ENCODE results near the gene KCTD15. TPM values are rescaled to one million over a fixed set of nuclear protein-coding genes. Genes with fewer than 3 reads are reported as not detected.

KCTD15 gene
- total RNA-seq (2021) (8.9 and 9.9 TPM in 2 replicates), Bru-seq, nascent RNA (percentile 42 among the genes with signal in this experiment), BruChase-seq, experiment 1, labeled RNA remaining after a 2-hour chase (percentile 52 among the genes with signal in this experiment), BruChase-seq, experiment 2, labeled RNA remaining after a 6-hour chase (percentile 54 among the genes with signal in this experiment)
- long read RNA-seq, partial matches to known transcripts = 4 of 11 reads
- long read RNA-seq, other reads (novel, unspliced or antisense) = 5 of 11 reads

- Histone ChIP-seq H3K9me3 (ENCODE audit: low read depth, low read length, poor library complexity, severe bottlenecking) (no peaks in the 10 kb centered on the region), H3K4me3 (ENCODE audit: low read depth, low read length, poor library complexity, severe bottlenecking) (peak within 1 kb of the TSS; percentile 71), H3K4me1 (ENCODE audit: insufficient read depth, low read length, poor library complexity, severe bottlenecking) (peaks cover 9% of the 10 kb centered on the region), H3K27me3 (replicated peaks; ENCODE audit: insufficient read depth, low read depth, low read length, poor library complexity) (peaks cover 28% of the 10 kb centered on the region), H3K36me3 (ENCODE audit: insufficient read depth, low read length, poor library complexity, severe bottlenecking) (no peaks in the 10 kb centered on the region), H3K27ac (ENCODE audit: low read depth, low read length, poor library complexity, severe bottlenecking) (peak within 1 kb of the TSS; percentile 84)
- DNase-seq (ENCODE audit: low spot score) = peak; percentile 61
- CTCF ChIA-PET = interaction anchor here (0.6 to 1.5 kb wide), 2 partner anchors 251 to 300 kb away, joined by 4 to 11 read pairs; no protein-coding TSS in a partner anchor
- no peak for TF ChIP-seq EZH2 (IDR thresholded peaks at IDR 0.05; ENCODE audit: borderline replicate concordance, low read depth, low read length, poor library complexity, severe bottlenecking)
- intact Hi-C loops (cut with micrococcal nuclease; ENCODE audit: unreplicated experiment) = no loop called here
- no TSS peak for BruUV-seq (replicated peaks)
- POLR2A ChIA-PET (ENCODE audit: low non-redundant PET) = interaction anchor here (0.6 to 0.7 kb wide), 2 partner anchors 109 to 412 kb away, joined by 4 to 14 read pairs; no protein-coding TSS in a partner anchor
Measured at GRCh38 chr19:33796164-33796875, at the start of gene KCTD15. KCTD15 (plus strand) TSS chr19:33796870; CDS start chr19:33800455, 3,585 bp downstream.

DNA sequence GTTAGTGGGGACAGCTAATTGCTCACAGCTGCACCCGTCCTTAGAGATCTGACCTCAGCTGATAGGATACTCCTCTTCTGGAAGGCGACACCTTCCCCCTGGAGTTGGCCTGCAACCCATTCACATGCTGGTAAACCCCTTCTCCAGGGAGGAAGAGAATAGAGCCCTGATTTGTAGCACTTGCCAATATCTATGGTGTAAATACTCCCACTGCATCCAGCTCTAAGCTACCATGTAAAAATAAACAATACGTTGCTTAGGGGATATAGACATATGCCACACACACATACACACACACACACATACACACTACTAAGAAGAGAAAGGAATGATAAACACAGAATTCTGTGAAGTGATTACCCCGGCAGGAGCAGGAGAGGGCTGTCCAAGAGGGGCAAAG, 49.4 kb upstream of the KCTD15 start:
- no peak overlapping the region for H3K4me3 ChIP-seq (ENCODE audit: low read depth, low read length, poor library complexity, severe bottlenecking)
- peaks cover 10% of the 10 kb centered on the region for H3K4me1 ChIP-seq (ENCODE audit: insufficient read depth, low read length, poor library complexity, severe bottlenecking)
- no peak for TF ChIP-seq EZH2 (IDR thresholded peaks at IDR 0.05; ENCODE audit: borderline replicate concordance, low read depth, low read length, poor library complexity, severe bottlenecking)
- TF ChIP-seq, protein P1, sequence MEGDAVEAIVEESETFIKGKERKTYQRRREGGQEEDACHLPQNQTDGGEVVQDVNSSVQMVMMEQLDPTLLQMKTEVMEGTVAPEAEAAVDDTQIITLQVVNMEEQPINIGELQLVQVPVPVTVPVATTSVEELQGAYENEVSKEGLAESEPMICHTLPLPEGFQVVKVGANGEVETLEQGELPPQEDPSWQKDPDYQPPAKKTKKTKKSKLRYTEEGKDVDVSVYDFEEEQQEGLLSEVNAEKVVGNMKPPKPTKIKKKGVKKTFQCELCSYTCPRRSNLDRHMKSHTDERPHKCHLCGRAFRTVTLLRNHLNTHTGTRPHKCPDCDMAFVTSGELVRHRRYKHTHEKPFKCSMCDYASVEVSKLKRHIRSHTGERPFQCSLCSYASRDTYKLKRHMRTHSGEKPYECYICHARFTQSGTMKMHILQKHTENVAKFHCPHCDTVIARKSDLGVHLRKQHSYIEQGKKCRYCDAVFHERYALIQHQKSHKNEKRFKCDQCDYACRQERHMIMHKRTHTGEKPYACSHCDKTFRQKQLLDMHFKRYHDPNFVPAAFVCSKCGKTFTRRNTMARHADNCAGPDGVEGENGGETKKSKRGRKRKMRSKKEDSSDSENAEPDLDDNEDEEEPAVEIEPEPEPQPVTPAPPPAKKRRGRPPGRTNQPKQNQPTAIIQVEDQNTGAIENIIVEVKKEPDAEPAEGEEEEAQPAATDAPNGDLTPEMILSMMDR (conservative IDR thresholded peaks at IDR 0.05; ENCODE audit: low read depth, low read length) = no peak
- no peaks in the 10 kb centered on the region for H3K9me3 ChIP-seq (ENCODE audit: low read depth, low read length, poor library complexity, severe bottlenecking)
- POLR2A ChIA-PET (ENCODE audit: low non-redundant PET) = no interaction called here
- H3K36me3 ChIP-seq (ENCODE audit: insufficient read depth, low read length, poor library complexity, severe bottlenecking) = no peaks in the 10 kb centered on the region
- CTCF ChIA-PET = no interaction called here
- H3K27me3 ChIP-seq (replicated peaks; ENCODE audit: insufficient read depth, low read depth, low read length, poor library complexity) = peaks cover 4% of the 10 kb centered on the region
- no peak overlapping the region for H3K27ac ChIP-seq (ENCODE audit: low read depth, low read length, poor library complexity, severe bottlenecking)
- DNase-seq (ENCODE audit: low spot score) = no peak
- BruUV-seq (replicated peaks) = no TSS peak
- intact Hi-C loops (cut with micrococcal nuclease; ENCODE audit: unreplicated experiment) = no loop called here

- DNase-seq (ENCODE audit: low spot score) = no peak
- H3K27me3 ChIP-seq (replicated peaks; ENCODE audit: insufficient read depth, low read depth, low read length, poor library complexity) = peaks cover 4% of the 10 kb centered on the region
- no peak overlapping the region for H3K27ac ChIP-seq (ENCODE audit: low read depth, low read length, poor library complexity, severe bottlenecking)
- no TSS peak for BruUV-seq (replicated peaks)
- ChIA-PET POLR2A (ENCODE audit: low non-redundant PET) (no interaction called here), CTCF (interaction anchor here (0.6 kb wide), 1 partner anchor 31 kb away, joined by 4 read pairs; no protein-coding TSS in a partner anchor)
- H3K4me1 ChIP-seq (ENCODE audit: insufficient read depth, low read length, poor library complexity, severe bottlenecking) = peaks cover 16% of the 10 kb centered on the region
- TF ChIP-seq EZH2 (IDR thresholded peaks at IDR 0.05; ENCODE audit: borderline replicate concordance, low read depth, low read length, poor library complexity, severe bottlenecking) = no peak
- no peaks in the 10 kb centered on the region for H3K36me3 ChIP-seq (ENCODE audit: insufficient read depth, low read length, poor library complexity, severe bottlenecking)
- H3K9me3 ChIP-seq (ENCODE audit: low read depth, low read length, poor library complexity, severe bottlenecking) = no peaks in the 10 kb centered on the region
- intact Hi-C loops (cut with micrococcal nuclease; ENCODE audit: unreplicated experiment) = no loop called here
- H3K4me3 ChIP-seq (ENCODE audit: low read depth, low read length, poor library complexity, severe bottlenecking) = no peak overlapping the region
Measured at GRCh38 chr19:33748231-33748630, 48.4 kb upstream of the KCTD15 start.

- H3K36me3 ChIP-seq (ENCODE audit: insufficient read depth, low read length, poor library complexity, severe bottlenecking) = no peaks in the 10 kb centered on the region
- no peak overlapping the region for H3K4me3 ChIP-seq (ENCODE audit: low read depth, low read length, poor library complexity, severe bottlenecking)
- intact Hi-C loops (cut with micrococcal nuclease; ENCODE audit: unreplicated experiment) = no loop called here
- ChIA-PET CTCF (no interaction called here), POLR2A (ENCODE audit: low non-redundant PET) (no interaction called here)
- no peak overlapping the region for H3K27ac ChIP-seq (ENCODE audit: low read depth, low read length, poor library complexity, severe bottlenecking)
- DNase-seq (ENCODE audit: low spot score) = no peak
- TF ChIP-seq, protein P1 (conservative IDR thresholded peaks at IDR 0.05; ENCODE audit: low read depth, low read length) = no peak
- no peak for TF ChIP-seq EZH2 (IDR thresholded peaks at IDR 0.05; ENCODE audit: borderline replicate concordance, low read depth, low read length, poor library complexity, severe bottlenecking)
- no peaks in the 10 kb centered on the region for H3K9me3 ChIP-seq (ENCODE audit: low read depth, low read length, poor library complexity, severe bottlenecking)
- BruUV-seq (replicated peaks) = no TSS peak
- H3K4me1 ChIP-seq (ENCODE audit: insufficient read depth, low read length, poor library complexity, severe bottlenecking) = peaks cover 16% of the 10 kb centered on the region
- H3K27me3 ChIP-seq (replicated peaks; ENCODE audit: insufficient read depth, low read depth, low read length, poor library complexity) = peaks cover 4% of the 10 kb centered on the region
Measured at GRCh38 chr19:33749016-33749415, 47.7 kb upstream of the KCTD15 start.
